ENCODE measurements around the gene PPP6R2.

Gene PPP6R2

GRCh38 chr22:50305923-50306566 is 37.1 kb upstream of the PPP6R2 start:
- DNase-seq, result no peak

DNA sequence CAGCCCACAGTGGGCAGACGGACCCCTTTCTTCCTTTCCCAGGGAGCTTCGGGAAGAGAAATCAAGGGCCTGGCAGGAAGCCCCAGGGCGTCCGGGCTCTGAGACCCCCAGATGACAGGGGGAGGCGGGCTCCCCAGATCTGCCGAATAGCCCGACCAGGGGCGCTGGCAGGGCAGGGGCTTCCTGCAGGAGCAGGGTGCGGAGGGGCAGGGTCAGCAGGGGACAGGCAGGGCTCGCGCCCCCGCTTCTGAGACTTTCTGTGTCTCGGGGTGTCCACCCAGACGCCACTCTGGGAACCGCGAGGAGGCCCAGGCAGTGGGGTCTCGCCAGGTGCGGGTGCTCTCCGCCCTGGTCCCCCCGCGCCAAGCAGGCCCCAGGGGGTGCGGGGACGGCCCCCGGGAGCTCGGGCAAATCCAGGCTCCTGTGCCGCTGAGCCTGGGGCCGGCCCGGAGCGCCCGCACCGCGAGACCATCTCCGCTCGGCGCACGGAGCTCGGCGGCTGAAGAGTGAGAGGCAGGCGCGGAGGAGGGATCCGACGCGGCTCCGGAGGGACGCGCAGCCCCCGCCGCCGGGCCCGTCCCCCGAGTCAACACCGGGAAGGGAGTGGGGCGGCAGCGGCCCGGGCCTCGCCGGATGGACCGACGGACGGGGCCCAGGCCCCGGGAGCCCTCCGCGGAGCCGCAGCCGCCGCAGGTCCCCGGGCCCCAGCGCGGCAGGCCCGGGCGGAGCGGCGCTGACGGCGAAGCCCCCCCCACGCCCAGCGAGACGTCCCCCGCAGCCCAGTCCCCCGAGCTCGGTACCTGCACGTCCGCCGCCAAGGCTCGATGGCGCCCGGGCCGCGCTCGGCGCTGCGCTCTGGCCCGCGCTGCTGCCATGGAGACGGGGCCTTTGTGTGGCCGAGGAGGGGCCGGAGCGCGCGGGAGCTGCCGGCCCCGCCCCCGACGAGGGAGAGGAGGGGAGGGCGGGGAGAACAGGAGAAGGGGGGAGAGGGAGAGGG is 36.1 kb upstream of the PPP6R2 start, which contains the start of gene PLXNB2:
PLXNB2 (minus strand) TSS at position 894 of the 997 bp plus-strand sequence. CDS start 17,062 bp downstream, outside the sequence.
- DNase-seq, result no peak

DNA sequence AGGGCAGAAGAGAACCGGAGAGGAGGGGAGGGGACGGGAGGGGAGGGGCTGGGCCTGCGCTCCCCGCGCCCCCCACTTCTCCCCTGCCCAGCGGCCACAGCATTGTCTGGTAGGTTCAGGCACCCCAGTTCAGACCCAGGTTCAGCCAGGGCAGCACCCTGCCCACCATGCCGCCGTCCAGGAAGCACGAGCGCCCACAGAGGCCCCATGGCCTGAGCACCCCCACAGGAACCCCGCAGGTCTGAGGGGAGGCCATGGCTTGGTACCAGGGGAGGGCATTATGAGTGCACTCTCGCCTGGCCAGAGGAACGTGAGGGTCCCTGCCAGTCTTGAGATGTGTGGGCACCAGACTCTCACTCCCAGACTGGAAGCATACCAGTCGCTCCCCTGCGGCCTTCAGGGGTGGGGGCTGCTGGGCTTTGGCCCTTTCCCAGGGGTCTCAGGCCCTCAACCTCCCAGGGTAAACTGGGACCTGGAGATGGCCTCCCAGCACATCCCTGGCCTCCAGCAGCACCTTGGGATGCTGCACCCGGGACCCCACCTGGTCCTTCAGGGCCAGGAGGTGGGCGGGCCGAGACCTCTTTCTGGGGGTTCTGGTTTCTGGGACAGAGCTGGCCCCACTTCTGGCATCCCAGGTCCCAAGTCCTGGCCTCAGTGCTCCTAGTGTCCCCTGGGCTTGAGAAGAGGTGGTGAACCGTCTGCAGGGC is 35.1 kb upstream of the PPP6R2 start:
- DNase-seq, result no peak

DNA sequence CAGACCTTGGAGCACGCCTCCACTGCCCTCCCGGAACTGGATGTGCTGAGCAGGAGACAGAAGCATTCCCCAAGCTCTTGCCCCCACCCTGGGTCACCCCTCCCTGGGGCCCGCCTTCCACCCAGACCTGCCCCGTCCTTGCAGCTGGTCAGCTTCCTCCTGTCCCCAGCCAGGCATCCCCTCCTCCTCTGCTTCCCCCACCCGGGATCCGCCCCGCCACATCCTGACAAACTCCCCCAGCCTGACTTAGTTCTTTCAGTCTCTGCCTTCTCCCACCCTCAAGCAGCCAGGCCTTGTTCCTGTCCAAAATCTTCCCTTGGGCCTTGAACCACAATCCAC is 34.6 kb upstream of the PPP6R2 start:
- DNase-seq, result no peak

DNA sequence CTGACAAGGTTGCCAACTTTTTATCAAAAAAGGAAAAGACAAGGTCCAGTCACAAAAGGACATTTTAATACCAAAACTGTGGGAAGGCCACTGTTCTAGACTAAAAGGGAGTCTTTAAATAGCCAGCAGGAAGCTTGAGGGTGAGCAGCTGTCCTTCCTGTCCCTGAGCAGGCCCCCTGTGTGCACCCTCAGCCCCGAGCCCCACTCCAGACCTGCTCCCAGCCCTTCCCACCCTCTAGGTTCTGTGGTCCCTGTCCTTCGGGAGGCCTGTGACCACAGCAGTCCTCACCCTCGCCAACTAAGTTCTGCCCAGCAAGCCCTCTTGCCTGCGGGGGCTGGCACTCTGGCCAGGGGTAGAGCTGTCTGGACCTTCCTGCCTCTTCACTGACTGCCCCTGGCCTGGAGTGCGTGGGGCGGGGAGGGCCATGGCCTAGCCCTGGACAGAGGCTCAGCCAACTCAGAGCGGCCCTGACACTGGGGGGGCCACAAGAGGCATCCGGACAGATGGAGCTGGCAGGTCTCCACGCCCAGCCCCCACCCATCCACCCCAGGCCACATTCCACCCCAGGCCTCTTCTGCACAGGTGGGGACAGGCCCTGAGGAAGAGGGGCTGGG is 34.0 kb upstream of the PPP6R2 start:
- DNase-seq, result no peak

- DNase-seq, result no peak
These were observed 33.5 kb upstream of the PPP6R2 start for GRCh38 chr22:50309601-50309991.

DNA sequence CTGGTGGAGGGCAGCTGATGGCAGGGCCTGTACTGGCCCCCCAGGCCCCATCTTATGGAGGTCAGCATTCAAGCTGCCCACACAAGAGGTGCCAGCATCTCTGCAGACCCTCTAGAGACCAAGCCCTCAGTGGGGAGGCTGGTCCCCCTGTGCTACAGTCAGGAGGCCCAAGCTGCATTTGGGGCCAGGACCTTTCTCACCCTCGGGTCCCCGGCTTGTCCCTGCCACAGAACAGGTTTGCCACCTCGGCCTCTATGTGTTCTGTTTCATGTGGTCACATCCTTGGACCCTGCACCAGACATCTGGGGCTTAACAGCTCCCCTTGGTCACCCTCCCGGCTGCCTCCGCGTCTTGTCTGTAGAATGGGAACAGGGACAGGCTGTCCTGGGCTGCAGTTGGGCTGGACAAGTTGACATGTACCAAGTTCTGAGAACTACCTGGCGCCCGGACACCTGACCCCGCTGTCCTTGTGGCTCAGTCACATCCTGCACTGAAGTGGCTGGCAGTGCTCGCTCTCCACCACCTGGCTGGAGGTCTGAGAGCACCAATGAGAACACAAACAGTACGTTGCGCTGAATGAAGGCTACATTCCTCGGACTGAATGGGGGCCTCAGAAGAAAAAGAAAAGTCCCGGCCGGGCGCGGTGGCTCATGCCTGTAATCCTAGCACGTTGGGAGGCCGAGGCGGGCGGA is 33.0 kb upstream of the PPP6R2 start:
- DNase-seq, result no peak

DNA sequence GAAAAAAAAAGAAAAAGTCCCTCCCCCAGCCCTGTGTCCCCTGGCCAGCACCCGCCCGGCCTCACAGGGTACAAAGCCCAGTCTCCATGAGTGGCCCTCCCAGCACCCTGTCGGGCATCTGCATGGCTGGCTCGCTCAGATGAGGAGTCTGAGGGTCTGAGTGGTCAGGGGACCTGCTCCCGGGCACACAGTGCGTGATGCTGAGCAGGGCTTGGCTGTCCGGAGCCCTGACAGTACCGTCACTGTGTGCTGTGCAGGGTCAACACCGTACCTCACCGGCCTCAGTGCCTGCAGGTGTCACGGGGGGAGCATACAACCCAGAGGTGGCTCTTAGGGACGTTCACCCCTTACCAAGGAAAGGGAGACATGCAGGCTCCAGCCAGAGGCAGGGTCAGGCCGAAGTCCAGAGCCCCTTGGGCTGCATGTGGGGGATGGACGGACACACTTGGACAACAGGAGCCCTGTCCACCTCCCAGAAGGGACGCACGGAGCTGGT is 32.1 kb upstream of the PPP6R2 start:
- no peak for DNase-seq

DNA sequence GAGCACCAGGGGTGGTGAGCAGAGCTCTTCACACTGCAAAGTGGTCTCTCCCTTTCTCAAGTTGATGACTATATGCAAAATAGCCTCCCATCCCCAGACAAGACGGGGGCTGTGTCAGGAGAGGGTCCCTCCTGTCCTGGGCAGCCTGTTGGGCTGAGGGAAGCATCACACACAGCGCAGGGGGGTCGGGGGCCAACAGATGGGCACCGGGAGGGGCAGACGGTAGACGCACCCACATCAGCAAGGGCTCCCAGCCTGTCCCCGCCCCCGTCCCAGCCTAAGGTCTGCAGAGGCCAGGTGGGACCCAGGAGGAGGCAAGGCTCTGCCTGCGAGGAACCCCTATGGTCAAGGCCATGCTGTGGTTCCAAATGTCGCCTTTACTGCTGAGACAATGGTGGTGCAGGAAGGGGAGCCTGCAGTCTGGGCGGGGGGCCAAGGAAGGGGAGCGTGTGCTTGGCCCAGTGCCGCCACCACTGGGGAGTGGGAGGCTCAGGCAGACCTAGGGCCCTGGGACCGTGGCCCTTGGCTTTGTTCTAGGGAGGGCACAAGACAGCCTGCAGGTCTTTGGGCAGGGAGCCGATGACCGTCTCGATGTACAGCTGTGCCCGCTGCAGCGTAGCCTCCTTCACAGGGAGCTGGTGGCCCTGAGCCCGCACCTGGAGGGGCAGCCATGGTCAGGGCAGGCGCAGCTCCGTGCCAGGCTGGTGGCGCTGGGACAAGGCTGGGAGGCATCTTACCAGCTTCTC is 31.3 kb upstream of the PPP6R2 start:
- DNase-seq, result no peak

DNA sequence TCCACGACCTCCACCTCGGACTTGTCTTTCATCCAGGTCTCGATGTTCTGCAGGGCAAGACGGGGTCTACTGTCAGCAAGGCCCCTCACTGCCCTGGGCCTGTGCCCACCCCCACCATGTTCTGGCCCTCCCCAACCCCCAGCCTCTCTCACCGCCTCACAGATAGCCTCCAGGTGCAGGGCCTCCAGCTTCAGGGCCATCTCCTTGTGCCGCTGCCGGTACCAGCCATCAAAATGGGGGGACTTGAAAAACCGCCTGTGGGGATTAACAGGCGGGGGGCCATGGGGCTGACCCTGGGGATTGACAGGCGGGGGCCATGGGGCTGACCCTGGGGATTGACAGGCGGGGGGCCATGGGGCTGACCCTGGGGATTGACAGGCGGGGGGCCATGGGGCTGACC is 30.8 kb upstream of the PPP6R2 start:
- no peak for DNase-seq

DNA sequence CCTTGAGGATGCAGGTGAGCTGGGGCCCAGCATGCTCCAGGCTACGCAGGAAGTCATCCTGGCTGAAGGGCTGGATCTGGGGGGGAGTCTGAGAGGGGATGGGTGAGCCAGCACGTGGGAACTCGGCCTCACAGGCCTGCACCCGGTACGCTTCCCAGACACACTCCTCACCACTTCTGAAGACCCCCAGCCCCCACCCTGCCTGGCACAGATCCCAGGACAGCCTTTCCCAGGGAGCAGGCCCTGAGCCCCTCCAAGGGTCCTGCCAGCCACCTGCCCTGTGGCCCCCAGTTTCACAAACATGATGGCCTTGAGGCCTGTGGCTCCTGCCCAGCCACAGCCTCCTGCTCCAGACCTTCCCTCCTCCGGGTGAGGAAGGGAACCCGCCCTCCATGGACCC is 30.1 kb upstream of the PPP6R2 start:
- DNase-seq, result no peak

GRCh38 chr22:50313600-50313999 is 29.5 kb upstream of the PPP6R2 start:
- no peak for DNase-seq

- no peak for DNase-seq
These were observed 29.1 kb upstream of the PPP6R2 start for GRCh38 chr22:50314081-50314454.

GRCh38 chr22:50314455-50315288 is 28.5 kb upstream of the PPP6R2 start:
- peak; percentile 23 for DNase-seq

GRCh38 chr22:50315289-50316113 is 27.6 kb upstream of the PPP6R2 start:
- DNase-seq, result no peak

DNA sequence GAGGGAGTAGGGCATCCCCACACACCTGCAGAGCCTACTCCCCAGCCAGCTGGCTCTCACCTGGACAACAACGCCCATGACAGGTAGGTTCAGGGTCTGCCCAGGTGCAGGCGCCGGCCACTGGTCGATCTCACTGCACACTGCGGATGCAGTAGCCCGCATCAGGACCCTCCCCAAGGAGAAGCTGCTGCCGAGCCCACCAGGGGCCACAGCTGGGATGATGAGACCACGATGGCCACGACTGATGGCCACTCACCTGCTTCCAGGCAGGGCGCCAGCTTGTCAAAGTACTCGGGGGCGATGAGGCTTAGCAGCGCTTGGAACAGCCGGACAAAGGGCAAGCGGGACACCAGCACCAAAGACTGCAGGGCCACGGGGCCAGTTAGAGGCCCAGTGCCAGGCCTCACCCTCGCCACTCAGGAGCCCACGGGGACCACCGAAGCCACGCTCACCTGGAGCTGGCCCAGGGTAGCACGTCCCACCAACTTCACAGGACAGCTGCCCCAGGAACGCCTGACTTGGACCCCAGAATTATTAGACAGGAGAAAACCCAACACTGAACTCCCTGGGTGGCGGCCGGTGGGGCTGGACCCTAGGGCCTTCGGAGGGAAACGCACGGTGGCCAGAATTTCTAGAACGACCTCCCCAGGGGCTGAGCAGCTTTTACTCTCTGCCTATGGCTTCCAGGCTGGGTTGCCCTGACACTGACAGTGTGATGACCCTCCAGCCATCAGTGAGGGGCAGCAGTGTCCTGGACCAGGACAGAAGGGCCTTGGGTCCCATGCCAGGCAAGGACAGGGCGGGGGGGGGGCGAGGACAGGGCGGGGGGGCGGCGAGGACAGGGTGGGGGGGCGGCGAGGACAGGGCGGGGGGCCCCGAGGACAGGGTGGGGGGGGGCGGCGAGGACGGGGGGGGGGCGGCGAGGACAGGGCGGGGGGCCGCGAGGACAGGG is 26.7 kb upstream of the PPP6R2 start:
- DNase-seq, result no peak

- no peak for DNase-seq
These were observed 25.9 kb upstream of the PPP6R2 start for GRCh38 chr22:50317178-50317577.

DNA sequence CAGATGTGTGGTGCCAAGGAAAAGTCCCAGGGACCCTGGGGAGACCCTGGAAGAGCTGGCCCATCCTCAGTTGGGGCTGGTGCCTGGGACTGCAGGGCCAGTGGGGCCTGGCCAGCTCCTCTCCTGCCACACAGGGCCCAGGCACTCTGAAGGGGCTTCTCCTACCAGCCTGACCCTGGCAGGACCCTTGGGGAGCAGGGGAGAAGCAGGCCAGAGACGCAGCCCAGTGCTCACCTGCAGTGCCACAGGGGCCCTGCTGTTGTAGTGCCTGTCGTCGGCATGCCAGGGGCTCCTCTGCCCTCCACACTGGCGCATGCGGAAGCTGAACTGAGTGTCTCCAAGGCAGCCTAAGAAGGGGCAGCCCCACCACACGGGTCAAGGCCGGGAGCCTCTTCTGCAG is 25.5 kb upstream of the PPP6R2 start:
- no peak for DNase-seq

DNA sequence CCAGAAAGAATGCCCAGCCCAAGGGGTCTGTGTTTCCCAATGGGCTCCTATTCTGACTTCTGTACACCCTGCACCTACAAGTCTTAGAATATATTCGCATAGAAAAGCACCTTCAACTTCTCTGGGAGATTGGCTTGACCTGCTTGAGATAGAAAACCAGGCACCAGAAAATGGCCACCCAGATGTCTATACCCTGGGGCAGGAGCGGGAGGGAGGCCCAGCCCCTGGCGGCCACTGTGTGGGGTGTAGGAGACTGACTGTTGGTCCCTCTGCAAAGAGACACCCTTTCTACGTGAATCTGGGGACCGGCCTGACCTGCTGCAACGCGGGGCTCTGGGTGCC is 24.8 kb upstream of the PPP6R2 start:
- DNase-seq, result no peak

Data from effector CD8-positive, alpha-beta T cell (primary cell).